ENCODE measurements around the gene ZNF653.
"Not testable (repeated sequence)": the region's sequence is repeated elsewhere in the genome, so short reads cannot be mapped to it uniquely, and the experiment has no call there.

The ZNF653 gene

GRCh38 chr19:11453468-11454341 is 51.9 kb downstream of the ZNF653 start:
- no peak for DNase-seq

DNA sequence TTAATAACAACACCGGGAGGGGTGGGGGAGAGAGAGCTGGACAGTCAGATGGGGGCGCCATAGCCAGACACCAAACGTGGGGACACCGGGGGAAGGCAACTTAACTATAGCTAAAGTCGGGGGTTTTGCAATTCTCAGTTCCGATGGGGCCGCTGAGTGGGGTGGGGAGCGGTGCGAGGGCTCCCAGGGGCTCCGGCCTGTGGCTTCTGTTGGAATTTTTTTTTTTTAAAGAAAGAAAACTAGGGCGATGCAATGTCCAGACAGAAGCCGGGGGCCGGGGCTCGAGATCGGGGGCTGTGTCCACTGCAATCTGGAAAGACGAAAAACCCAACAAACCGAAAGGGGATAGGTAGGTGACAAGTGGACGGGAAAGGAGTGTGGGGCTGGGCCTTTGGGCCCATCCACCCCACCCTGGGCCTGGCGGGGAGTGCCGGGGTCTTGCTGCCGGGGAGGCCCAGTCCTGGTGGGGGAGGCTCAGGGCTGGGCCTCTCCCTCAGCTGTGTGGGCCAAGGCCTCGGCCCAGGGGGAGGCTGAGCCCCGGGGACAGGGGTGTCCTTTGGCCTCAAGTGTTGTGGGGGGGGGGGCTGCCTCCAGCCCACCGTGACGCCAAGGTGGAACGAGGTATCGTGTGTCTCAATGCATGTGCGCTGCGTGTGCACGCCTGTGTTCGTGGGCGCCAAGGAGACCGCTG is 52.9 kb downstream of the ZNF653 start:
- DNase-seq: no peak

- no peak for DNase-seq
Observed at GRCh38 chr19:11451871-11452619, 53.6 kb downstream of the ZNF653 start.

DNA sequence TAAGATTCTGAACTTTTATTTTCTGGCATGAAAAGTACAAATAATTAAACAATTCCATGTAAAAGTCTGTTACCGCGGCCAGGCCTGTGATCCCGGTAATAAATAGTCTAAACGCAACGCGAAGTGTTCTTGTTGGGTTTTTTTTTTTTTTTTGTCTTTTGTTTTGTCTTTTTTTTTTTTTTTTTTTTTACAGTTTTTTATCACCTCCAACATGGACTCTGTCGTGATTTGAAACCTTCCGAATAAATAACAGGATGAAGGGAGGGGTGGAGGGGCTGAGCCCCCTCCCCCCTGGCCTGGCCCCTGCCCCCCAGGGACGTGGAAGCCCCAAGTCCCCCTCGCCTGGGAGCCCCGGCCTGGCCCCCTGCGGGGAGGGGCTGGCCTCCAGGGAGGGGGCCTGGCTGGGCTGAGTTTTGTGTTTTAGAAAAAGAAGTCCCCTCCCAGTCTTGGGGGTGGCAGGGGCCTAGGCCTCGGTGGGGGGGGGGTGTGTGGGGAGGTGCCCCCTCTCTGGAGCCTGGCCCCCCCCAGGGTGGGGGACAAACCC is 54.2 kb downstream of the ZNF653 start:
- DNase-seq: no peak

GRCh38 chr19:11450570-11451326 is 54.9 kb downstream of the ZNF653 start:
- no peak for DNase-seq

- DNase-seq: no peak
Observed at GRCh38 chr19:11448923-11449554, 56.6 kb downstream of the ZNF653 start.

- DNase-seq: no peak
Observed at GRCh38 chr19:11448410-11448809, 57.2 kb downstream of the ZNF653 start.

DNA sequence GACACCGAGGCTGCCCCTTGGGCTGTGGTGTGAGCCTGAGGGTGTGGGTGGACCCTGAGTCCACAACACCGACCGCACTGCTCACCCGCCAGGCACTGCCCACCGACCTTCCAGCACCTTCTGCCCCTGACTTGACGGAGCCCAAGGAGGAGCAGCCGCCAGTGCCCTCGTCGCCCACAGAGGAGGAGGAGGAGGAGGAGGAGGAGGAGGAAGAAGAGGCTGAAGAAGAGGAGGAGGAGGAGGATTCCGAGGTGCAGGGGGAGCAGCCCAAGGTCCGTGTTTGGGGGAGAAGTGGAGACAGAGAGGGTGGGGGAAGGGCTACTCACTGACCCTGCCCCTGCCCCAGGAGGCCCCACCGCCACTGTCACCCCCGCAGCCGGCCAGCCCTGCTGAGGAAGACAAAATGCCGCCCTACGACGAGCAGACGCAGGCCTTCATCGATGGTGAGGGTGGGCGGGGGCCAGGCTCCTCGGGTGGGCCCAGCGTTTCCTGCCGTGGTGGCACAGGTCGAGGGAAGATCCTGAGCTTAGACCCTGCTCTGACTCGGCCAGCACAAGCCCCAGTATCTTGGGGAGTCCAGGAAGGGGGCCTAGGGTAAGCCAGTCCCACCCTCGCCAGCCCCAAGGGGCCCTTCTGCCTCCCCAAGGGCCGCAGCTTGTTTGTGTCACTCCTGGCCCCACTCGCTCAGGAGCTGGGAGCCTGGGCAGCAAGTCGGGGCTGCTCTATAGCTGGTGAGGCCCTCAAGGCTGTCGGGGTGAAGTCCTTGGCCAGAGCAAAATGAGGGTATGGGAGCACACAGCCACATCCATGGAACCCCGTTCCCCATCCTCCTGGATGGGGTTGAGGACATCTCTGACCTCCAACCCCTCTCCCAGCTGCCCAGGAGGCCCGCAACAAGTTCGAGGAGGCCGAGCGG is 58.0 kb downstream of the ZNF653 start:
- no peak for DNase-seq

- peak; percentile 22 for DNase-seq
Observed at GRCh38 chr19:11446652-11447301, 58.9 kb downstream of the ZNF653 start.

GRCh38 chr19:11446271-11446651 is 59.4 kb downstream of the ZNF653 start:
- no peak for DNase-seq

- DNase-seq: no peak
Observed at GRCh38 chr19:11445141-11445540, 60.5 kb downstream of the ZNF653 start.

DNA sequence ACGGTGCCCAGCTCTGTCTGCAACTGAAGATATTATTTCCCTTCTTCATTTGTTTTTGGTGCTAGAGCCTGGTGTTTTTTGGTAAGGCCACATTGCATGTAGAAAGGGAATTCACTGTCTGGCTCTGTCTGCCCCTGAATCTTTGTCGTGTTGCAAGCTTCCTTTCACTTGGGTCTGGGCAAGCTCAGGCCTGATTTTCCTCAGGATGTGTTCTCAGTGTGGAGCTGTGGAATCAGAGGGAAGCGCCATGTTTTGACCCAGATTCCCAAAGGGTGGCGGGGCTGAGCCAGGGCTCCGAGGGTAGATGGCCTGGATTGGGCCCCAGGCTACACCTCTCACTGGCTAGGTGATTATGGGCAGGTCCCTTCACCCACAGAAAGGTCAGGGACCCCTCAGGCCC is 61.6 kb downstream of the ZNF653 start:
- no peak for DNase-seq

GRCh38 chr19:11437955-11438354 is 67.7 kb downstream of the ZNF653 start:
- DNase-seq: no peak

DNA sequence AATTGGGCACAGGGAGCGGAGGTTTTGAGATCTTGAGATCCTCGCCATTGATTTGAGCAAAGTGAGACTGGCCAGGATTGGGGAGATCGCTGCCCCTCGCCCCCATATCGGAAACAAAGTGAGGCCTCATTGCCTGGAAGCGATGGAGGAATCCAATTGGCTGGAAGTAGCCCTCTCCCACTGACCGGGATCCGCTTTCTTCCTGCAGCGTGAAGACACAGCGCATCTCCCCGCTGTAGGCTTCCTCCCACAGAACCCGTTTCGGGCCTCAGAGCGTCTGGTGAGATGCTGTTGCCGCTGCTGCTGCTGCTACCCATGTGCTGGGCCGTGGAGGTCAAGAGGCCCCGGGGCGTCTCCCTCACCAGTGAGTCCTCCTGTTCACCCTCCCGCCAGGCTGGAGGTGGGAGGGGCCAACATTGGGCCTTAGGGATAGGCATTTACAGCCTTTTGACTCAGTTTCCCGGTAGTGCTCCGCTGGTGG is 69.8 kb downstream of the ZNF653 start:
- no peak for DNase-seq

GRCh38 chr19:11435057-11435832 is 70.4 kb downstream of the ZNF653 start, which contains the start of the genes ODAD3 and PRKCSH:
Gene ODAD3 (minus strand): TSS chr19:11435121. CDS start chr19:11435016, 105 bp downstream.
Gene PRKCSH (plus strand): TSS chr19:11435635. CDS start chr19:11436118, 483 bp downstream.
- DNase-seq: peak; percentile 100

DNA sequence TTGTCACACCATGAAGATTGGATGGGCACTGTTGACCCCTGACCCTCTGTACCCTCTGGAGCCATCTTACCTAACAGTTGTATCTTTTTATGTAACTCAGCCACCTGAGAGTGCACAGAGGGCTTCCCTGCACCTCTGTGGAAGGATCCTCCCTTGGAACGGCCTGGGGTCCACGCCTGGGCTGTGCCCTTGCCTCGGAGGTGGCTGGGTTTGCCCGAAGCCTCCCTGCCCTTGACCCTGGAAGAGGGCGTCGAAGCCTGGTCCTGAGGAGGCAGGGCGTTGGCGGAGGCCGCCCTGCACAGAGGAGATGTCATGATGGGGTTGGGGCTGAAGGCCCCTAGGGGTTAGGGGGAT is 71.0 kb downstream of the ZNF653 start:
- no peak for DNase-seq

- not testable (repeated sequence) for DNase-seq
Observed at GRCh38 chr19:11433526-11433925, 72.1 kb downstream of the ZNF653 start.

Measured in COR-L47 (cell line).